Activated CD8-positive, alpha-beta T cell treated with anti-CD3 and anti-CD28 coated beads, Interleukin-2, amount 10 ng/mL, durations not matched to agents 7 days and 5 days (primary cell): Measurements from ENCODE around the gene LDLRAD3. TPM values are rescaled to one million over a fixed set of nuclear protein-coding genes. Genes with fewer than 3 reads are reported as not detected.

ENCODE experiments used
- microRNA-seq: library from miRNA; unstranded; fragments of <30 nt; microRNA quantifications from one replicate; pipeline ENCODE4 v1.2.0, GENCODE V29; 2022
- total RNA-seq, 2 experiments: library from RNA; stranded (reverse); gene quantifications; one replicate each; pipeline ENCODE4 v1.2.3, GENCODE V29; 2021

LDLRAD3 gene
- total RNA-seq, 2 experiments from 2014 or later: 0.21 TPM; not detected in 1

Small RNA genes lying within 50 kb of the gene (microRNA-seq; reads per million reads assigned to microRNA genes)
- not detected for gene MIR3973
